Measurements from ENCODE around the gene MOSMO. TPM values are rescaled to one million over a fixed set of nuclear protein-coding genes. Genes with fewer than 3 reads are reported as not detected.

MOSMO gene
- total RNA-seq, 4 donors from 2014 or later = 8.4 to 68.5 (median 17.2) TPM

DNA sequence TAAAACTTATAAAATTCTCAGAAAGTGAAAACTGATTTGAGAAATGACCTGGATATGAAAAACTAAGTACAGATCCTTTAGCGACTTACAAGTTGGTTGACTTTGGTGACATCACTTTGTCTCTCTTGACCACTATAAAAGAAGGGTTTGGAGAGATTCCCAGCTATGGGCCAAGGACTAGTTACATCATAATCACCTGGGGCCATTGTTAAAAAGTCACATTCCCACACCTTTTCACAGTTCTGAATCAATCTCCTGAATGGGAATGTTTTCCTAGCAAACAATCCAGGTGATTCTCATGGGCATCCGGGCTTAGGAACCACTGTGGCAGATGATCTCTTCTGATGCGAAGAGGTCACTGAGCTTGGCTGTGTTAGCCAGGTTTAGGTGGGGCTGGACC lies 83.8 kb downstream of the MOSMO start:
- Histone ChIP-seq H3K36me3 (no peaks in the 10 kb centered on the region), H3K27ac (no peak overlapping the region), H3K27me3 (no peaks in the 10 kb centered on the region), H3K4me3 (no peak overlapping the region), H3K9me3 (no peaks in the 10 kb centered on the region), H3K4me1 (no peaks in the 10 kb centered on the region)
- DNase-seq = no peak
- WGBS, 2 donors (ENCODE audit: low coverage in 1 of 2) = 78 to 100% methylated on average over 1 to 3 of the region's 3 CpGs
- in situ Hi-C loops (cut with MboI; ENCODE audit: low pct_ligation_motif_present in 1 of 4, low pct_unique_long_range_greater_than_20kb in 1 of 4, low sequenced_read_pairs in 3 of 4) = loop anchor here in 1 of 4 donors (10.0 kb wide), 1 partner anchor 93 kb away; no protein-coding TSS in a partner anchor
- TF ChIP-seq POLR2A (IDR thresholded peaks at IDR 0.05) (no peak), EP300 (IDR thresholded peaks at IDR 0.05; ENCODE audit: low read depth) (no peak), POLR2AphosphoS5 (IDR thresholded peaks at IDR 0.05) (no peak)
- TF ChIP-seq, protein P1, sequence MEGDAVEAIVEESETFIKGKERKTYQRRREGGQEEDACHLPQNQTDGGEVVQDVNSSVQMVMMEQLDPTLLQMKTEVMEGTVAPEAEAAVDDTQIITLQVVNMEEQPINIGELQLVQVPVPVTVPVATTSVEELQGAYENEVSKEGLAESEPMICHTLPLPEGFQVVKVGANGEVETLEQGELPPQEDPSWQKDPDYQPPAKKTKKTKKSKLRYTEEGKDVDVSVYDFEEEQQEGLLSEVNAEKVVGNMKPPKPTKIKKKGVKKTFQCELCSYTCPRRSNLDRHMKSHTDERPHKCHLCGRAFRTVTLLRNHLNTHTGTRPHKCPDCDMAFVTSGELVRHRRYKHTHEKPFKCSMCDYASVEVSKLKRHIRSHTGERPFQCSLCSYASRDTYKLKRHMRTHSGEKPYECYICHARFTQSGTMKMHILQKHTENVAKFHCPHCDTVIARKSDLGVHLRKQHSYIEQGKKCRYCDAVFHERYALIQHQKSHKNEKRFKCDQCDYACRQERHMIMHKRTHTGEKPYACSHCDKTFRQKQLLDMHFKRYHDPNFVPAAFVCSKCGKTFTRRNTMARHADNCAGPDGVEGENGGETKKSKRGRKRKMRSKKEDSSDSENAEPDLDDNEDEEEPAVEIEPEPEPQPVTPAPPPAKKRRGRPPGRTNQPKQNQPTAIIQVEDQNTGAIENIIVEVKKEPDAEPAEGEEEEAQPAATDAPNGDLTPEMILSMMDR (IDR thresholded peaks at IDR 0.05) = no peak
- intact Hi-C loops (cut with DNase I; ENCODE audit: low total_unique reads) = no loop called here

DNA sequence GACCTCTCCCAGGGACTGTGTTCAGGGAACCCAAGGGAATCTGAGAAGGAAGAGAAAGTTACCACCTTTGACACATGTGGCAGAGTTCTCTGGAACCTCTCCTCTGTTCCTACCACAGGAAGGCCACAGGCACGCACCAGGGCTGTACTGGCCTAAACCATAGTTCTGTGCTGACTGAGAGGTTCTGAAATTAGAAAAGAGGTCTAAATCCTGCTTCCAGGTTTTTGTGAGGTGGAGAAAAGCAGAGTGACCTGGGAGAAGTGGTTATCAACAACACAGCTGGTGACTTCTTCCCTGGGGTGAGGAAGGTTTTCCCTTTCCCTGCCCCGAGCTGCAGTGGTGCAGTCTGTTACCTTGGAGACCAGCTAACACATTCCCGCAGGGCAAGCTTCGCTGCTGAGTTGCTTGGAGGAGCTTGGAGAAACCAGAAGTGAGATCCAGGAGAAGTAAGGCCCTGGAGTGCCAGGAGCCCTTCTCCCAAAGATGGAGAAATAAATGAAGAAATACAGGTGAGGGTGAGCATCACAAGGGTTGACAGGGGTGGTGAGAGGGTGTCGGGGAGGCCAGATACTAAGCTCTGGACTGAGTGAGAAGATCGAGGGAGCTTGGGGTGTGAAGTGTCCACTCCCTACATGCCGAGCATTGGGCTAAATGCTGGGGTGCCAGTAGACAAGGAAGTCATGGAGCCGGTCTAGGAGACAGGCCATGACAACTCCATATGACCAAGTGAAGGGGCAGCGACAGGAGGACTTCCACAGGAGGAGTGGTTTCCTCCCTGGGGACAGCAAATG lies 84.4 kb downstream of the MOSMO start, which contains the start of gene VWA3A:
TSS of gene VWA3A (plus strand) at position 399 of the 791 bp plus-strand sequence. CDS start at position 496, 97 bp downstream.
- TF ChIP-seq, protein P1 (IDR thresholded peaks at IDR 0.05) = no peak
- TF ChIP-seq POLR2AphosphoS5 (IDR thresholded peaks at IDR 0.05) (no peak), EP300 (IDR thresholded peaks at IDR 0.05; ENCODE audit: low read depth) (no peak), POLR2A (IDR thresholded peaks at IDR 0.05) (no peak)
- no peaks in the 10 kb centered on the region for H3K36me3 ChIP-seq
- intact Hi-C loops (cut with DNase I; ENCODE audit: low total_unique reads) (no loop called here), in situ Hi-C loops (cut with MboI; ENCODE audit: low pct_ligation_motif_present in 1 of 4, low pct_unique_long_range_greater_than_20kb in 1 of 4, low sequenced_read_pairs in 3 of 4) (loop anchor here in 1 of 4 donors (10.0 kb wide), 1 partner anchor 92 kb away; no protein-coding TSS in a partner anchor)
- WGBS, 2 donors (ENCODE audit: low coverage in 1 of 2) = 49 to 56% methylated on average over 8 to 9 of the region's 9 CpGs
- H3K4me3 ChIP-seq = no peak within 1 kb of the TSS
- no peaks in the 10 kb centered on the region for H3K9me3 ChIP-seq
- no peak for DNase-seq
- H3K27ac ChIP-seq = no peak within 1 kb of the TSS
- no peaks in the 10 kb centered on the region for H3K27me3 ChIP-seq
- H3K4me1 ChIP-seq = no peaks in the 10 kb centered on the region

DNA sequence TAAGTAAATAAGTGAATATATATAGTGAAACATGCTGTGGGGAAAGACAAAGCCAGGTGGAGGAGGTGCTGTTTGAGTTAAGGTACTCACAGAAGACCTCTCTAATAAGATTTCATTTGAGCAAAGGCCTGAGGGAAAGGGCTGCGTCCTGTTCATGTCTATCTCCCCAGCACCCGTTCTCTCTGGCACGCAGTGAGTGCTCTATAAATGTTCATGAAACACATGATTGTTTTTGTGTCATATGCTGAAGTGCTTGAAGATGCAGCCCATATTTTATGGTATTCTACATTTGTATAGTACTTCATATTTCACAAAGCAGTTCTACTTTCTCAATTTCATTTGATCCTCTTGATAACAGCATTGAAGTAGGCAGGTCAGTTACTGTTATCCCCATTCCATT lies 85.4 kb downstream of the MOSMO start:
- TF ChIP-seq POLR2AphosphoS5 (IDR thresholded peaks at IDR 0.05) (no peak), EP300 (IDR thresholded peaks at IDR 0.05; ENCODE audit: low read depth) (no peak), POLR2A (IDR thresholded peaks at IDR 0.05) (no peak)
- TF ChIP-seq, protein P1 (IDR thresholded peaks at IDR 0.05) = no peak
- H3K27ac ChIP-seq = no peak overlapping the region
- no peaks in the 10 kb centered on the region for H3K27me3 ChIP-seq
- no peaks in the 10 kb centered on the region for H3K9me3 ChIP-seq
- H3K4me1 ChIP-seq = no peaks in the 10 kb centered on the region
- in situ Hi-C loops (cut with MboI; ENCODE audit: low pct_ligation_motif_present in 1 of 4, low pct_unique_long_range_greater_than_20kb in 1 of 4, low sequenced_read_pairs in 3 of 4) (loop anchor here in 1 of 4 donors (10.0 kb wide), 1 partner anchor 91 kb away; no protein-coding TSS in a partner anchor), intact Hi-C loops (cut with DNase I; ENCODE audit: low total_unique reads) (no loop called here)
- WGBS, 2 donors (ENCODE audit: low coverage in 1 of 2) = 62 to 80% methylated on average over 2 to 3 of the region's 3 CpGs
- H3K4me3 ChIP-seq = no peak overlapping the region
- DNase-seq = no peak
- no peaks in the 10 kb centered on the region for H3K36me3 ChIP-seq

DNA sequence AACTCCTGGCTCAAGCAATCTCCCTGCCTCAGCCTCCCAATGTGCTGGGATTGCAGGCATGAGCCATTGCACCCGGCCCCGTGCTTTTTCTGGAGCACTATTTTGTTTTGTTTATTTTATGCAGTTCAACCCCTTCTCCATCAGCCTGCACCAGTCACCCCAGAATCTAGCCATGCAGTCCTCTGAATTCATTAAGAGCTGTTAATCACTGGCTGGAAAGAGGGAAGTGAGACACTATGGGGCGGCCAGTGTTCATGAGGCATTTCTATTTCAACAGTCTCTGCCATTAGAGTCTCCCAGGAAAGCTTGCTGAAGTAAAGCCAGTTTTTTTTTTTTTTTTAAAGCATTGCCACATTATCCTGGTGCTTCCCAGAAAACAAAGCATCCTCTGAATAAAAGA lies 86.1 kb downstream of the MOSMO start:
- in situ Hi-C loops (cut with MboI; ENCODE audit: low pct_ligation_motif_present in 1 of 4, low pct_unique_long_range_greater_than_20kb in 1 of 4, low sequenced_read_pairs in 3 of 4) = loop anchor here in 1 of 4 donors (10.0 kb wide), 1 partner anchor 91 kb away; no protein-coding TSS in a partner anchor
- no peaks in the 10 kb centered on the region for H3K4me1 ChIP-seq
- no peaks in the 10 kb centered on the region for H3K36me3 ChIP-seq
- no peaks in the 10 kb centered on the region for H3K9me3 ChIP-seq
- intact Hi-C loops (cut with DNase I; ENCODE audit: low total_unique reads) = no loop called here
- H3K4me3 ChIP-seq = no peak overlapping the region
- H3K27me3 ChIP-seq = no peaks in the 10 kb centered on the region
- no peak for DNase-seq
- H3K27ac ChIP-seq = no peak overlapping the region
- 60 to 69% methylated on average over 2 to 3 of the region's 3 CpGs for WGBS, 2 donors (ENCODE audit: low coverage in 1 of 2)
- TF ChIP-seq EP300 (IDR thresholded peaks at IDR 0.05; ENCODE audit: low read depth) (no peak), POLR2A (IDR thresholded peaks at IDR 0.05) (no peak), POLR2AphosphoS5 (IDR thresholded peaks at IDR 0.05) (no peak)
- TF ChIP-seq, protein P1 (IDR thresholded peaks at IDR 0.05) = no peak
